GM21737 (cell line): Measurements from ENCODE around the gene OR51L1.

Experiments used
- ATAC-seq: cut with Tn5 transposase; IDR thresholded peaks from one replicate; pipeline ENCODE4 v1.9.1; 2021; ENCODE audit warnings: mild to moderate bottlenecking, moderate library complexity; ENCODE audit not compliant: unreplicated experiment

Gene OR51L1

DNA sequence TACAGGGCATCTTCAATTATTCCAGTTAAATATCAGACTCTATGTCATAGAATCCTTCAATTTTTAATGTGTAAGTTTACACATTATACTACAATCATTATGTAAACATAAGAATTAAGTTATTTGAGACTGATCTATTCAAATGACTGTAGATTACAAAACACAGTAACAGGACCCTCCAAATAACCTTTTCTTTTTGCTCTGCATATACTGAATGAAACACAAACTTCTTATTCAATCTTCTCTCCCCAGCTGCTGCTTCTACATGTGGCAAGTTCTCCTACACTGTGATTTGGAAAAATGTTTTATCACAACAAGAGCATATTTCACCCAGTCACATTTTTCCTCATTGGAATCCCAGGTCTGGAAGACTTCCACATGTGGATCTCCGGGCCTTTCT lies 51.6 kb downstream of the OR51L1 start, which contains the start of gene OR52J3:
TSS of gene OR52J3 (plus strand) at position 301 of the 400 bp plus-strand sequence. CDS start at position 301, 0 bp downstream.
- ATAC-seq: no peak

GRCh38 chr11:5046754-5047330 lies 52.2 kb downstream of the OR51L1 start:
- no peak for ATAC-seq
